Stomach (tissue), 4 donors: Measurements from ENCODE around the gene GHRHR.

Experiments used
- CTCF ChIP-seq, 7 experiments: fragments of 450-650 bp in 4 of 7; fragments of 200-600 bp in 3 of 7; sonication (generic) in 3 of 7; IDR thresholded peaks; one replicate each; pipeline ENCODE4 v1.5.1; 2016 to 2019; ENCODE audit warnings: antibody characterized with exemption in 7 of 7, control low read depth in 2 of 7, mild to moderate bottlenecking in 1 of 7
- EP300 ChIP-seq: sonication (generic); formaldehyde crosslinking; IDR thresholded peaks from one replicate; pipeline ENCODE4 v1.6.1; 2017; ENCODE audit warnings: antibody characterized with exemption
- POLR2A ChIP-seq, 4 donors: fragments of 450-650 bp; IDR thresholded peaks; one replicate each; pipeline ENCODE4 v1.6.1; 2016; ENCODE audit warnings: antibody characterized with exemption in 4 of 4, control low read depth in 2 of 4, mild to moderate bottlenecking in 1 of 4, moderate library complexity in 1 of 4
- POLR2AphosphoS5 ChIP-seq, 3 donors: sonication (generic); formaldehyde crosslinking; IDR thresholded peaks; one replicate each; pipeline ENCODE4 v1.6.1; 2016; ENCODE audit warnings: antibody characterized with exemption in 3 of 3

GRCh38 chr7:31017721-31018120 lies 54.0 kb downstream of the GHRHR start:
- TF ChIP-seq POLR2AphosphoS5 (IDR thresholded peaks at IDR 0.05), result no peak
- no peak for TF ChIP-seq CTCF (IDR thresholded peaks at IDR 0.05)
- TF ChIP-seq POLR2A (IDR thresholded peaks at IDR 0.05), result no peak
- no peak for TF ChIP-seq EP300
